ENCODE measurements around the gene TSC22D4. TPM values are rescaled to one million over a fixed set of nuclear protein-coding genes. Genes with fewer than 3 reads are reported as not detected.

TSC22D4 gene
- total and polyA plus RNA-seq, 9 of the 15 experiments (the other 6 are each of a cell fraction or from before 2014, with no cell fraction given), result 0.37 to 107 (median 28.7) TPM

GRCh38 chr7:100428967-100429636 lies 49.9 kb downstream of the TSC22D4 start (continued):
- peak; percentile 66; the same call in 1 of the 2 replicates for TF ChIP-seq ZFP91 (CRISPR knock-in tag; IDR thresholded peaks at IDR 0.05)
- peak; percentile 77 for TF ChIP-seq PRDM10 (IDR thresholded peaks at IDR 0.05; ENCODE audit: partially characterized antibody)
- TF ChIP-seq FOXP4 (CRISPR knock-in tag; IDR thresholded peaks at IDR 0.05; ENCODE audit: borderline replicate concordance), result peak; percentile 85; the same call in 1 of the 2 replicates
- peak; percentile 72 for TF ChIP-seq TOE1 (IDR thresholded peaks at IDR 0.05; ENCODE audit: borderline replicate concordance)
- TF ChIP-seq TOE1 (CRISPR knock-in tag; IDR thresholded peaks at IDR 0.05; ENCODE audit: borderline replicate concordance, low read depth), result 0 out of 2 replicates have a peak, but pooled peaks have one; percentile 65
- peak in 1 of 2 experiments; percentile 77; a peak in 1 of 4 replicates for TF ChIP-seq ZNF318 (IDR thresholded peaks at IDR 0.05; ENCODE audit: borderline replicate concordance in 1 of 2, low read depth in 1 of 2)
- peak in 1 of 2 experiments; percentile 94; a peak in 2 of 4 replicates for TF ChIP-seq KDM4B (IDR thresholded peaks at IDR 0.05; ENCODE audit: borderline replicate concordance in 2 of 2, low read depth in 1 of 2)
- TF ChIP-seq ZKSCAN1 (IDR thresholded peaks at IDR 0.05; ENCODE audit: low read depth, low read length), result no peak
- no peak for TF ChIP-seq ZC3H4 (CRISPR knock-in tag; IDR thresholded peaks at IDR 0.05; ENCODE audit: borderline replicate concordance)

All from K562 (cell line).